Measurements from ENCODE around the gene SPATS2. TPM values are rescaled to one million over a fixed set of nuclear protein-coding genes. Genes with fewer than 3 reads are reported as not detected.

The SPATS2 gene
- total RNA-seq, 1 experiment from 2014 or later = 43.1 TPM

GRCh38 chr12:49471557-49471956 is 104.3 kb downstream of the SPATS2 start:
- TF ChIP-seq CTCF (IDR thresholded peaks at IDR 0.05; ENCODE audit: insufficient read depth in 1 of 2, low read depth in 1 of 2, low read length in 1 of 2, severe bottlenecking in 1 of 2, unreplicated experiment in 1 of 2) = no peak
- no peak overlapping the region for H3K4me3 Mint-ChIP-seq (ENCODE audit: unreplicated experiment)
- H3K36me3 Mint-ChIP-seq (ENCODE audit: insufficient read depth, unreplicated experiment) = peaks cover 11% of the 10 kb centered on the region
- H3K27ac Mint-ChIP-seq (ENCODE audit: unreplicated experiment) = no peak overlapping the region
- no peak for DNase-seq
- no TSS peak for BruUV-seq (replicated peaks)
- intact Hi-C loops (cut with micrococcal nuclease; ENCODE audit: unreplicated experiment) = no loop called here
- H3K27me3 Mint-ChIP-seq (ENCODE audit: insufficient read depth, unreplicated experiment) = no peaks in the 10 kb centered on the region
- ChIA-PET POLR2A (no interaction called here), CTCF (interaction anchor here (1.2 kb wide), 1 partner anchor 177 kb away, joined by 3 read pairs; the partner anchor contains the start of gene PRPH)
- Histone ChIP-seq H3K4me1 (no peaks in the 10 kb centered on the region), H3K27me3 (replicated peaks; ENCODE audit: control insufficient read depth, insufficient read depth, low read length) (no peaks in the 10 kb centered on the region), H3K36me3 (ENCODE audit: control insufficient read depth, insufficient read depth, low read length) (peaks cover 2% of the 10 kb centered on the region; the same call in 1 of the 2 replicates), H3K4me3 (ENCODE audit: low read depth, low read length) (no peak overlapping the region), H3K9me3 (no peaks in the 10 kb centered on the region)
- no peaks in the 10 kb centered on the region for H3K9me3 Mint-ChIP-seq (ENCODE audit: unreplicated experiment)
- peaks cover 6% of the 10 kb centered on the region for H3K4me1 Mint-ChIP-seq (ENCODE audit: low read depth, unreplicated experiment)

- Histone ChIP-seq H3K27me3 (replicated peaks; ENCODE audit: control insufficient read depth, insufficient read depth, low read length) (no peaks in the 10 kb centered on the region), H3K4me3 (ENCODE audit: low read depth, low read length) (no peak overlapping the region), H3K36me3 (ENCODE audit: control insufficient read depth, insufficient read depth, low read length) (peaks cover 2% of the 10 kb centered on the region; the same call in 1 of the 2 replicates), H3K4me1 (no peaks in the 10 kb centered on the region), H3K9me3 (no peaks in the 10 kb centered on the region)
- Mint-ChIP-seq H3K4me1 (ENCODE audit: low read depth, unreplicated experiment) (peaks cover 6% of the 10 kb centered on the region), H3K27me3 (ENCODE audit: insufficient read depth, unreplicated experiment) (no peaks in the 10 kb centered on the region), H3K27ac (ENCODE audit: unreplicated experiment) (no peak overlapping the region), H3K9me3 (ENCODE audit: unreplicated experiment) (no peaks in the 10 kb centered on the region), H3K4me3 (ENCODE audit: unreplicated experiment) (no peak overlapping the region), H3K36me3 (ENCODE audit: insufficient read depth, unreplicated experiment) (peaks cover 24% of the 10 kb centered on the region)
- intact Hi-C loops (cut with micrococcal nuclease; ENCODE audit: unreplicated experiment) = no loop called here
- ChIA-PET POLR2A (no interaction called here), CTCF (interaction anchor here (1.1 kb wide), 1 partner anchor 31 kb away, joined by 3 read pairs; no protein-coding TSS in a partner anchor)
- DNase-seq = no peak
- no TSS peak for BruUV-seq (replicated peaks)
- no peak for TF ChIP-seq CTCF (IDR thresholded peaks at IDR 0.05; ENCODE audit: insufficient read depth in 1 of 2, low read depth in 1 of 2, low read length in 1 of 2, severe bottlenecking in 1 of 2, unreplicated experiment in 1 of 2)
These were observed 108.8 kb downstream of the SPATS2 start for GRCh38 chr12:49476091-49476490.

GRCh38 chr12:49478949-49479664 is 111.8 kb downstream of the SPATS2 start:
- no peak overlapping the region for H3K4me3 ChIP-seq (ENCODE audit: low read depth, low read length)
- H3K9me3 ChIP-seq = no peaks in the 10 kb centered on the region
- Mint-ChIP-seq H3K27me3 (ENCODE audit: insufficient read depth, unreplicated experiment) (no peaks in the 10 kb centered on the region), H3K4me1 (ENCODE audit: low read depth, unreplicated experiment) (peaks cover 18% of the 10 kb centered on the region), H3K36me3 (ENCODE audit: insufficient read depth, unreplicated experiment) (peaks cover 24% of the 10 kb centered on the region), H3K27ac (ENCODE audit: unreplicated experiment) (no peak overlapping the region), H3K4me3 (ENCODE audit: unreplicated experiment) (no peak overlapping the region), H3K9me3 (ENCODE audit: unreplicated experiment) (no peaks in the 10 kb centered on the region)
- DNase-seq = no peak
- intact Hi-C loops (cut with micrococcal nuclease; ENCODE audit: unreplicated experiment) = no loop called here
- peaks cover 2% of the 10 kb centered on the region; the same call in 1 of the 2 replicates for H3K36me3 ChIP-seq (ENCODE audit: control insufficient read depth, insufficient read depth, low read length)
- ChIA-PET CTCF (no interaction called here), POLR2A (no interaction called here)
- H3K27me3 ChIP-seq (replicated peaks; ENCODE audit: control insufficient read depth, insufficient read depth, low read length) = no peaks in the 10 kb centered on the region
- TF ChIP-seq CTCF (IDR thresholded peaks at IDR 0.05; ENCODE audit: insufficient read depth in 1 of 2, low read depth in 1 of 2, low read length in 1 of 2, severe bottlenecking in 1 of 2, unreplicated experiment in 1 of 2) = no peak
- H3K4me1 ChIP-seq = peaks cover 13% of the 10 kb centered on the region
- no TSS peak for BruUV-seq (replicated peaks)
